Urinary bladder (tissue), 4 donors: ENCODE measurements around the gene HOXA2. TPM values are rescaled to one million over a fixed set of nuclear protein-coding genes. Genes with fewer than 3 reads are reported as not detected.

Experiments used
- DNase-seq: peaks from one replicate; pipeline ENCODE4 v3.0.0-alpha.2; 2015; ENCODE audit errors: extremely low spot score
- H3K27ac ChIP-seq: one replicate; pipeline ENCODE4 v1.5.1; 2013; ENCODE audit warnings: low read depth, mild to moderate bottlenecking, moderate library complexity
- H3K36me3 ChIP-seq: one replicate; pipeline ENCODE4 v1.6.1; 2013; ENCODE audit warnings: mild to moderate bottlenecking, moderate library complexity; ENCODE audit not compliant: insufficient read depth
- H3K4me1 ChIP-seq: one replicate; pipeline ENCODE4 v1.6.1; 2013; ENCODE audit warnings: mild to moderate bottlenecking, moderate library complexity; ENCODE audit not compliant: insufficient read depth
- H3K4me3 ChIP-seq: one replicate; pipeline ENCODE4 v1.5.1; 2013; ENCODE audit warnings: low read depth, low read length
- WGBS: extraction: QIAGEN DNeasy Blood & Tissue Kit; methylation state at CpG from one replicate; pipeline ENCODE4 v1.1.7; 2013; 5-methylcytosine and 5-hydroxymethylcytosine counted together
- polyA plus RNA-seq: library from polyadenylated mRNA; stranded (reverse); fragments of 200-250 nt; gene quantifications from one replicate; pipeline ENCODE4 v1.2.3, GENCODE V29; 2013
- total RNA-seq: library from RNA; depleted of rRNA; stranded (reverse); fragments of >200 nt; gene quantifications from one replicate; pipeline ENCODE4 v1.2.3, GENCODE V29; 2014
- donor health status: healthy with polysubstance abuse.
- donor health status: healthy.

Gene HOXA2
- total and polyA plus RNA-seq, 2 donors, result 1.3 to 1.4 TPM

GRCh38 chr7:27115221-27116026 is 12.9 kb upstream of the HOXA2 start:
- Histone ChIP-seq H3K4me3 (peak overlapping the region; percentile 39), H3K36me3 (no peaks in the 10 kb centered on the region), H3K4me1 (no peaks in the 10 kb centered on the region), H3K27ac (peak overlapping the region; percentile 64)
- peak; percentile 86 for DNase-seq
- WGBS, result 32% methylated on average over 45 of the region's 45 CpGs

- 43% methylated on average over 6 of the region's 6 CpGs for WGBS
- H3K27ac ChIP-seq, result no peak overlapping the region
- peaks cover 2% of the 10 kb centered on the region for H3K4me1 ChIP-seq
- no peak for DNase-seq
- peak overlapping the region; percentile 39 for H3K4me3 ChIP-seq
- no peaks in the 10 kb centered on the region for H3K36me3 ChIP-seq
These were observed 12.4 kb upstream of the HOXA2 start for GRCh38 chr7:27114881-27115220.

- H3K27ac ChIP-seq, result peak overlapping the region; percentile 39
- peak overlapping the region; percentile 61 for H3K4me3 ChIP-seq
- WGBS, result 21% methylated on average over 26 of the region's 26 CpGs
- no peaks in the 10 kb centered on the region for H3K36me3 ChIP-seq
- DNase-seq, result no peak
- H3K4me1 ChIP-seq, result peaks cover 2% of the 10 kb centered on the region
These were observed 11.7 kb upstream of the HOXA2 start for GRCh38 chr7:27113991-27114769.

GRCh38 chr7:27112955-27113949 is 10.8 kb upstream of the HOXA2 start:
- Histone ChIP-seq H3K27ac (peak overlapping the region; percentile 97), H3K36me3 (no peaks in the 10 kb centered on the region), H3K4me3 (peak overlapping the region; percentile 61), H3K4me1 (peaks cover 2% of the 10 kb centered on the region)
- 12% methylated on average over 56 of the region's 57 CpGs for WGBS
- peak; percentile 80 for DNase-seq

GRCh38 chr7:27112361-27112760 is 9.9 kb upstream of the HOXA2 start:
- peaks cover 2% of the 10 kb centered on the region for H3K4me1 ChIP-seq
- no peak overlapping the region for H3K4me3 ChIP-seq
- H3K27ac ChIP-seq, result no peak overlapping the region
- DNase-seq, result no peak
- WGBS, result 54% methylated on average over 4 of the region's 4 CpGs
- no peaks in the 10 kb centered on the region for H3K36me3 ChIP-seq

- Histone ChIP-seq H3K4me3 (no peak overlapping the region), H3K27ac (no peak overlapping the region), H3K4me1 (peaks cover 2% of the 10 kb centered on the region), H3K36me3 (no peaks in the 10 kb centered on the region)
- DNase-seq, result no peak
- WGBS, result 35% methylated on average over 4 of the region's 4 CpGs
These were observed 9.3 kb upstream of the HOXA2 start for GRCh38 chr7:27111751-27112277.

- DNase-seq, result no peak
- 40% methylated on average over 6 of the region's 6 CpGs for WGBS
- H3K27ac ChIP-seq, result peak overlapping the region; percentile 53
- no peak overlapping the region for H3K4me3 ChIP-seq
- peaks cover 2% of the 10 kb centered on the region for H3K4me1 ChIP-seq
- no peaks in the 10 kb centered on the region for H3K36me3 ChIP-seq
These were observed 8.7 kb upstream of the HOXA2 start for GRCh38 chr7:27111042-27111750.

GRCh38 chr7:27110186-27111031 is 7.9 kb upstream of the HOXA2 start:
- Histone ChIP-seq H3K36me3 (no peaks in the 10 kb centered on the region), H3K4me1 (peaks cover 2% of the 10 kb centered on the region), H3K27ac (peak overlapping the region; percentile 53), H3K4me3 (peak overlapping the region; percentile 2)
- WGBS, result 40% methylated on average over 66 of the region's 66 CpGs
- DNase-seq, result no peak

- Histone ChIP-seq H3K27ac (no peak overlapping the region), H3K4me3 (no peak overlapping the region), H3K36me3 (no peaks in the 10 kb centered on the region), H3K4me1 (peaks cover 2% of the 10 kb centered on the region)
- WGBS, result 97% methylated on average over 4 of the region's 4 CpGs
- DNase-seq, result no peak
These were observed 7.1 kb upstream of the HOXA2 start for GRCh38 chr7:27109466-27110185.

- H3K4me3 ChIP-seq, result peak overlapping the region; percentile 1
- no peak for DNase-seq
These were observed 6.1 kb upstream of the HOXA2 start for GRCh38 chr7:27108390-27109127.

More at GRCh38 chr7:27108390-27109127, 6.1 kb upstream of the HOXA2 start:
- peak overlapping the region; percentile 85 for H3K27ac ChIP-seq
- H3K4me1 ChIP-seq, result peaks cover 2% of the 10 kb centered on the region
- H3K36me3 ChIP-seq, result no peaks in the 10 kb centered on the region
- 67% methylated on average over 41 of the region's 41 CpGs for WGBS
